CD4-positive, alpha-beta T cell treated with Interleukin-17A for 1 hour (primary cell): ENCODE data around the gene PRKCH.

Experiments used
- DNase-seq: peaks from one replicate; pipeline ENCODE4 v3.0.0-alpha.2; 2020

Gene PRKCH

DNA sequence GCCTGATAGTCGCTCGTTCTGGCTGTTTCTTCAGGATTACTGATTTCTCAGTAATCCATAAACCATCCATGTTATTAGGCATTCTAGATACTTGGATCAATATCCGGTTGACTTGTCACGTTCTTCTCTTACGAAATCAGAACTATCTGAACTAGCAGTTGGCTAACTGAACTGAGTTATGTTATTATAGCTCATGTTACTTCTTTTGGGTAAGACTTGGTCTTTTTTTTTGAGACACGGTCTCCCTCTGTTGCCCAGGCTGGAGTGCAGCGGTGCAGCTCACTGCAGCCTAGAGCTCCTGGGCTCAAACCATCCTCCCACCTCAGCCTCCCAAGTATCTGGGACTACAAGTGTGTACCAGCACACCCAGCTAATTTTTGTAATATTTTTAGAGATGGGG lies 178.6 kb downstream of the PRKCH start:
- DNase-seq = no peak

DNA sequence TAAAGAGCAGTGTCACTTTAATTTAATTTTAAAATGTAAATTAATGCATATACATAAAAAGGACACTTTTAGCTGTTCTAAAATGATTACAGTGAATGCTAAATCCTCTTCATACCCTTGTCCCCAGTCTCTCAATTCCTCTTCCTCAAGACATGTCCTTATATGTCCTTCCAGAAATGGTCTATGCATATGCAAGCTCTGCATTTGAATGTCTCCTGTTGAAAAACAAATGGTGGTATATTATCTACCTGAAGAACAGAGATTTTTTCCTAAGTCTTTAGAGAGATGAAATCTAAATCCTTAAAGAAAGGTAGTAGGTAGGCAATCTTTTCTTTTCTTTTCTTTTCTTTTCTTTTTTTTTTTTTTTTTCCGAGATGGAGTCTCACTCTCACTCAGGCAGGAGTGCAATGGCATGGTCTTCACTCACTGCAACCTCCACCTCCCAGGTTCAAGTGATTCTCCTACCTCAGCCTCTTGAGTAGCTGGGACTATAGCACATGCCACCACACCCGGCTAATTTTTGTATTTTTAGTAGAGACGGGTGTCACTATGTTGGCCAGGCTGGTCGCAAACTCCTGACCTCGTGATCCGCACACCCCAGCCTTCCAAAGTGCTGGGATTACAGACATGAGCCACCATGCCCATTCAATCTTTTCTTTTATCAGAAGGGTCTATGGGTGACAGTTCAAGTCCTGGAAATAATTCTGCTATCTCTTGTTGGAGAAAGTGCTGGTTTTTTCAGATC lies 180.5 kb downstream of the PRKCH start:
- DNase-seq = no peak

DNA sequence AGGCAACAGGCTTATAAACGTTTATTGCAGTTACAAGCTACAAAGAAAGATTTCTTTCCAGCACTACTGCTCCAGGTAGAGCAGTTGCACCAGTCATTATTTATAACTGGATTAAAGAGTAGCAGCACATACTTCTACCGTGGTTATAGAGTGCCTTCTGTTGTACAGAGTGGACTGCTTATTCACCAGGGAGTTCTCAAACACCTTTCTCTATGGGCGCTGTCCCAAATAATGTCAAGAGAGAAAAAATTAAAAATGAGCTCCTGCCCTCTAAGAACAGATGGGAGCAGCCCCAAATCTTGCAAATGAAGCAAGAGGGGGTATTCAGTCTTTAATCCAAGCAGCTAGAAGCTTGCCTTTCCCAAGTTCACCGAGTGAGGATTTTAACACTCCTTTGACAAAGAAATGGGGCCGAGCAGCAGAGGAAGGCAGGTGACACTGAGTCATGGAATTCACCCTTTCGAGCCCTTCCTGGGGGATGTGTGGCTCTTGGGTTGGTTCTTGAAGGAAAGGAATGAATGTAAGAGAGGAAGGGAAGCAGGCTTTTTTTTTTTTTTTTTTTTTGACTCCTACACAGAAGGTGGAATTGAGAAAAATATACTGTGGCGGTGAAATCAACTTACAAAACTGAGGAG lies 181.2 kb downstream of the PRKCH start:
- DNase-seq = no peak

DNA sequence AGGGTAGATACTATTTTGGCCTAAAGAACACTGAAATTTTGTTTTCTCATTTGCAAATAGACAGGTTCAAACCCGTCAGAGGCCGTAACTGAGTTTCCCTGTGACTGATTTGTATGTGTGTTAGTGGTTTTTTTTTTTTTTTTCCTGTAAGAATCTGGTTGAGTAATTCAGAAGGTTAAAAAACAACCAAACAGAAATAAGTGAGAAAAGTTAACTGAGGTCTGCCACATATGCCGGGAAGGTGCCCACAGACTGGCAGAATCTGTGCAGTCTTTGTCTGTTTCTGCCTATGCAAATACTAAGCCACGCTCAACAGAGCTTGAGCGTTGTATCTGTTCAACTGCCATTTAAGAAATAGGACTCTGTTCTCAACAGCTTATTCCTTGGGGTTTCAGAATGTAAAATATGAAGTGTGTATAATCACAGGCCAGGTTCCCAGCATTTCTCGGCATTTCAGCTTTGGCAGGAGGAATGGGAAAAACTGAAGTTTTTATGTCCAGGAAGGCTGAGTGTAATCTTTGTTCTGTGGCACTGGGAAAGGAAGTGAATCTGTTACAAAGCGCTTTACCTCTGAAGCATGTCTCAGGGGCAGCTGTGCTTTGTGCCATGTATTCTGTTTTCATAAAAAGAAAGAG lies 181.9 kb downstream of the PRKCH start:
- DNase-seq = peak; percentile 62

DNA sequence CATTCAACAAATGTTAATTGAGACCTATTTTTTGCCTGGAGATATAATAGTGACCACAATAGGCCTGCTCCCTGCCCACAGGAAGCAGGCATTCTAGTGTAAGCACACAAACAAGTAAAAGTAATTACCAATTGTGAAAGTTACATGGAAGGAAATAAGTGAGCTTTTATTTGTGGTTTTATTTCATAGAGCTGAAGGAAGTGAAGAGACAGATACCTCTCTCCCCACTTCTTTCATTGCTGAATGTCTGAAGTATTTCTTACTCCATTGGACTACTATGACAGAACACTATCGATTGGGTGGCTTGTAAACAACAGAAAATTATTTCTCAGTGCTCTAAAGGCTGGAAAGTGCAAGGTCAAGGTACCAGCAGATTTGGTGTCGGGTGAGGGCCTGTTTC lies 183.5 kb downstream of the PRKCH start:
- peak; percentile 19 for DNase-seq

DNA sequence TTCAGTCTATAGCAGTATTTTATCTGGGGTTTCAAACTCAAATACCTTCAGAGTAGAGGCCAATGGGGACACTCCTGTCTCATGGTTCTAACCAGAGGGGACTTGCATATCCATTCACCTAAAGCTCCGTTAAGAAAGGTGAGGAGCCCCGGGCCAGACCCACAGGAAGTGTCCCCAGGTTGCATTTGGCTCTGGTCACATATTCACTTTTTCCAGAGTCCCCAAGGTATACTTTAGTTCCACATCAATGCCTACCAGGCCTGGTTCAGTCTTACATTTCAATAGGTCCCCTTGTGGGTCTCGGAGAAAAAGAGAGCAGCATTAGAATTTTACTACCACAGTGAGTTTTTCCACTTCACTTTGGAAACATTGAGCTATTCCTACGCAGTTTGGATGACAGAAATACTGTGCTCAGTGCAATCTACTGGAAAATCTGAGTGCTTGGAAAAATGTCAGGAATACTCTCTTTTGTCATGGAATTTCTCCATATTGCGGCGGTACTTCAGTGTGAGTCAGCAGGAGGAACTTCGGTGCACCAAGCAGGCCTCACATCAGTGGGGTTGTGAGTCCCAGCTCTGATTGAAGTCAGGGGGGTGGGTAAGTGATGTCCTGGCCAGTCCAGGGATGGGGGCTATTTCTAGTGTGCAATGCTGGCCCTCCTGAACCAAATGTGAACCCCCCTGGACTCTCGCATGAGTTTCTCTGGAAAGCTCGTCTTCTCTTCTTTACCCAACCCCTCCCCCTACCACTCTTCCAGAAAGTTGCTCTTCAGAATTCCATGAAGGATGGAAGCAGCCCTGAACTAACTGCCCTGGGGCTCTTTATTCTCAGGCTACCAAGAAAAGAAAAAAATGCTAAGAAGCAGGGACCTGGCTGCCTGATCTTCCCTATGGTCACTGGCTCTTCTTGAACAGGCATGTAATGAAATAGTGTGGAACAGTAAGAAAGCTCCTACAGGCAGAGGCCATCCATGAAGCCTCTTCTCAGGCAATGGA lies 184.7 kb downstream of the PRKCH start:
- no peak for DNase-seq

DNA sequence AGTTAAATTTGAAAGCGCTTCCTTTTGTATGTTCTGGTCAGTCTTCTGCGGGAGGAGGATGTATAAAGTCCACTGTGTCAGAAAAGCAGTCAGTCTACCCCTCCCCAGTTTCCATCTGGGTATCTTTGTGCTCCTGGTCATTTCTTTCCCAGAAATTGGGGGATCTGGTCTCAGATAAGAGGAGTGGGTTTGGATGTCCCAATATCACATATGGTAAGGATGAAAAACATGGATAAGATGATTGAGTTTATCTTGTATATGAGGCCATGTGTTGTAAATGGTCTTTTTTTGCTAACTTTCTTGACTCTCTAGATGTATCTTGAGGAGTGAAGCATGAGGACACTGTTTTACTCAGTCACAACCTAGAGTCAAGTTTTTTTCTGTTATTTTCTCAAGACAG lies 187.1 kb downstream of the PRKCH start:
- no peak for DNase-seq

DNA sequence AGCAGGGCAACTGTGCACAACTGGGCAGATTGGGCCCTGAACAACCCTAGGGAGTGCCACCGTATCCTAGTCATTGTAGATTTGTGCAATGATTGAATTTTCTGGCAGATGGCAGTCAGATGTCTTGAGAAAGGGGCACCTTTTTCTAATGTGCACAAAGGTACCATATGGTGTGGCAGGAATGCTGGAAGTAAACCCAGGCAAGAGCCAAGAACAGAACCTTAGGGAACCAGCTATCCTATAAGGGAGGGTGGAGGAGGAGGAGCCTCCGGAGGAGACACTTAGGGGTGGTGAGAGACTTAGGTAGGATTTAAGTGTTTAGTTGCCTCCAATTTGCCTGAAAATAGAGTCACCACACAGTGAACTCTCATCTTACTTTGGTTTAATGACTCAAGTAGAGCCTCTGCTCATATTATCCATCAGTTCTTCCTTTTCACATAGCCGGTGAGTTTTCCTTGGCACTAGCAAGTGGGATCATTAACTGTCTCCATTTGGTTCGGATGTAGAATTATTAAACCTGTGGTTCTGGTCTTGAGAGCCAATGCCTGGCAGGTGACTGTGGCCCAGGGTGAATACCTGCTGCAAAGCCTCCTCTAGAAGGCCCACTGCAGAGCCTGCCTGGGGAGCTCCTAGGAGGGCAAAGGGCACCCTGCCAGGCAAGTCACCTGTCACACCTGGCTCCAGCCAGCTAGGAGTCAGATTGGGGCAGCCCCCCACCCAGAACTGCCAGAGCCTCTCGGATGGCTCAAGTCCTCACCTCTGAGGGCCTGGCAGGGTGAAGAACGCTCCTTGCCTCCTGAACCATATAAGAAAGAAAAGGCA lies 189.6 kb downstream of the PRKCH start:
- DNase-seq = no peak

DNA sequence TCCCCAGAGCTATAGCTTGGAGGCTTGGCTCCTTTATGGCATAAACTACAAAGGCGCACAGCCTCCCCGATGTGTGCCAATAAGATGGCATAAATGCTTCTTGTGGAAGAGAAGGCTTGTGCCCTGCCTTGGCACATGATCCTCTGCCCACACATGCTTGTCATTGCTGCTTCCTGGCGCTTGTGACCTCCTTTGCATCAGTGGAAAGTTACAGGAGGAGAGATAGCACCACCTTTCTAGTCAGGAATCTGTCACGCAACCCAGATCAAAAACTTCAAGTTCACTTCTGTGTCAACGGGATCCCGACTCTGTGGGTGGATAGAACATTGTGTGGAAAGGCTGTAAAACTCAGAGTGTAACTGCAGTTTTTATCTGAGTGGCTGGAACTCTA lies 190.2 kb downstream of the PRKCH start:
- no peak for DNase-seq

DNA sequence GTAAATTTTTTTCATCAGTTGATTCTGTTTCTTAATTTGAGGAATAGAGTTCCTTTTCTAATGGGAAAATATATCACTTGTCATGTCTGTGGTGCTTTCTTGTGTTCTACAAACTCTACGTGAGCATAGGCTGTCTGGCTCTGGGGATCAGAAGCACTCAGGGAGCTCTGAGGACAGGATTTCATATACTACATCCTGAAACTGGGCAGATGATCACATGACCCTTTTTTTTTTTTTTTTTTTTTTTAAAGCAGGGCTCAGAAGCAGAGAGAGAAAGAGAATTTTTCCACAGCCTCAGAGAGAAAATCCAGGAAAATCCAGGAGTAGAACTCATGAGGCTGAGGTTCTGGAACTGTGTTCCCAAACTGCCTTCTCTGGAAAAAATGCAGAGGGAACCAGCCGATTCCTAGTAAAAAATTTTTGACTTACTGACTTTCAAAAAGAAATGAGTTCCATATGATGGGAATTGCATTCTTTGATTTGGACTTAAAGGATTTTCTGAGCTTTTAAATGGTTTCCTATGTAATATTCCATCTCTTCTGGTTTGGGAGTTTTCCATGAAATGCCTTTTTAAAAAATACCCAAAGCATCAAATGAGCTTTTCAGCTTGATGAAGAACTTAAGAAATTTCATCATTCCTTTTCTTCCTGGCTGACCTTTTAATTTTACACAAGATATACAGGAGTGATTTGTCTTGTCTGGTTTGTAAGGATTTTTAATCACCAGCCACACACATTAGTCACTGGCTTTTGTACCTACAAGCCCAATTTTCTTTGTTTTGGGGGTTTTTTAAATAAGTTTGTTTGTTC lies 190.9 kb downstream of the PRKCH start:
- no peak for DNase-seq

DNA sequence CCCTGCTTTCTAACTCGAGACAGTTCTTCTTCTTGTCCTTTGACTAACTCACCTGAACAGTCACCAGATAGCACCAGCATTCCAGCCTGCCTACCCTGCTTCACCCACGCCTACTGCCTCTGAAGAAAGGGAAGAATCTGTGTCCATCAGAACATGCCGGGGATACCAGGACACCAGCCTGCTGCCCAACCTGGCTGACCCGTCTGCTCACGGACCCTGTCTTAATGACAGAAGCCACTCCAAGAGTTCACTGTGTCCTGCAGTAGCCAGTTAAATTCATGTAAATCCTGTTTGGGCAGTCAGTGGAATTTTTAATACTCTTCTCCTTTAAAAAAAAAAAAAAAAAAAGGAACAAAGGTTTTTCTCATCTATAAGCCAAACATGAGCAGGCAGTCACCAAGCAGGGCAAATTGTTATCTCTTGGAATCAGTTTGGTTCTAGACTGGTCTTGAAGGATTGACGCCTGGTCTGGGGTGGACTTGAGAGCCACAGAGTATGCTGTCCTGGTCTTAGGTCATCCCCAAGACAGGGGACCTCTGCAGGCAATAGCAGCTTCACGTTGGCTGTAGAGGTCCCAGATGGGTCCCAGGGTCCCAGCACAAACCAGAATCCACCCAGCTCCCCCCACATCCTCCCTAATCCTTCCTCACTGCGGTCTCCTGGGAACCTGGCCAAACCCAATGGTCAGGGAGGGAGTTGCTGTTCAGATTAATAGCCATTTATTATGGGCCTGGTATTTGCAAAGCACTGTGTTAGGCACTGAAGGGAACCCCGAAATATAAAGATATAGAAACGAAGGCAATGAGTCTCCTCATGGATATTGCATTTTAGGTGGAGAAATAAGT lies 192.8 kb downstream of the PRKCH start:
- no peak for DNase-seq

DNA sequence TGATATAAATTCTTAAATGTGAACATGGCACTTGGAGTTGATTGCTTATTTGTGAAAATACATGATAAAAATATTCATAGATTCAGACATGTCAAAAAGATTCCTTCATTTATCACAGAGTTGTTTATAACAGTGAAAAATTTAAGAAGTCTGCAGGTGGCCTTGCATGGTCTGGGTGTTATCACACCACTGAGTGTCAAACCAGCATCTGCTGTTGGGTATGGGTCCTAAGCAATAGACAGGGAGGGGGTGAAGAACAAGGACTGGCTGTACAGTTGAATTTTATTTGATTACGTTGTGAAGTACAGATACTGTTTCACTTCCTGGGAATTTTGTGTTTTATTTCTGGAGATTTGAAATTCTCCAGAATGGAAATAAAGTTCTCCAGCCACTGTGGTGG lies 193.5 kb downstream of the PRKCH start:
- DNase-seq = no peak

DNA sequence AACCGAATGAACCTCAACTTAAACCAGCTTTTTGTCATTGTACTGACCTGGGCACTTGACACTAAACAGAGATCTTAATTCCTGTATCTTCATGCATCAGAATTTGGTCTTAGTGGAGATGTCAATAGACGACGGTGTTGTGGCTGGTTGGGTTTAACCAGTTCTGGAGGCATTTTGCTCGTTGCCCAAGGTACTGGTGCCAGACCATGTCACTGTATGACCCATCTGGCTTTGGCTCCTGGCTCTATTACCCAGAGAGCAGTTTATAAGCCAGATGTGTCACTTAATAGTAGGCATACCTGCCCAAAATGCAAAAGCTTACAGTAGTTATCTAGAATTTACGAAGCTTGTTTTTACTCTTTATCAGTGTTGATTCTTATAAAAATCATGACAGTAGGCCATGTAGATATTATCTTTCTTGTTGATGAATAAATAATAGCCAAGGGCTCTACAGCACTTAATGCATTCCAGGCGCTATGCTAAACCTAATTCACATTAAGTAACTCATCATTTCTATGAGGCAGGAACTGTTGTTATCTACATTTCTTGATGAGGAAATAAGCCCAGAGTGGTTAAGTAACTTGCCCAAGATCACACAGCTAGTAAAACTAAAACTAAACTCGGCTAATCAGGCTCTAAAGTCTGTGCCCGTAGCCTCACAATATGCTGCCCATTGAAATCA lies 194.2 kb downstream of the PRKCH start:
- no peak for DNase-seq

DNA sequence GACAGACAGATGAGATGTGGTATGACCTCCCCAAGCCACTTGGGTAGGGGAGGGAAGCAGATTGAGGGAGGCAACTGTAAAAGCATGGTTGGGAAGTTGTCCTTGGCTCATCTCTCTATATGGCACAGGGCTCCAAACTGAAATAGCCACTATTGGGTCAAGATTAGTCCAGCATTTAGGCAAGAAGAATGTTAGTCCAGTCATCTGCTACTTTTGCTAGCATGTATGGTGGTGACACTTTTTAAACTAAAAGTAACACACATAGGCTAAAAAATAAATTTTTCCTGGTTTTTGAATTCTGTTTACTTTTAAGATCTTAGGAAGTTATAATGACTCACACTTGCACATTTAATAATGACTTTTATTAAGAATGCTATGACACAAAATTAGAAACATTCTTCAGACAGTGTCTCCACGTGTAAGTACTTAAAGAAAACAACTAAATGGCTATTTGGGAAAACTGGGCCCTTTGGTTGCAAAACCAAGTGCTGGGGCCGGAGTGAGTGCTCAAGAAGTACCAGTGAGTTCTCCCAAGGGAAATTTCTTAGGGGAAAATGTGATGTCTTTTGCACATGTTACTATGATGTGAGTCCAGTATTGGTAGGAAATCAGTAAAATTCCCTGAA lies 194.9 kb downstream of the PRKCH start:
- DNase-seq = no peak

DNA sequence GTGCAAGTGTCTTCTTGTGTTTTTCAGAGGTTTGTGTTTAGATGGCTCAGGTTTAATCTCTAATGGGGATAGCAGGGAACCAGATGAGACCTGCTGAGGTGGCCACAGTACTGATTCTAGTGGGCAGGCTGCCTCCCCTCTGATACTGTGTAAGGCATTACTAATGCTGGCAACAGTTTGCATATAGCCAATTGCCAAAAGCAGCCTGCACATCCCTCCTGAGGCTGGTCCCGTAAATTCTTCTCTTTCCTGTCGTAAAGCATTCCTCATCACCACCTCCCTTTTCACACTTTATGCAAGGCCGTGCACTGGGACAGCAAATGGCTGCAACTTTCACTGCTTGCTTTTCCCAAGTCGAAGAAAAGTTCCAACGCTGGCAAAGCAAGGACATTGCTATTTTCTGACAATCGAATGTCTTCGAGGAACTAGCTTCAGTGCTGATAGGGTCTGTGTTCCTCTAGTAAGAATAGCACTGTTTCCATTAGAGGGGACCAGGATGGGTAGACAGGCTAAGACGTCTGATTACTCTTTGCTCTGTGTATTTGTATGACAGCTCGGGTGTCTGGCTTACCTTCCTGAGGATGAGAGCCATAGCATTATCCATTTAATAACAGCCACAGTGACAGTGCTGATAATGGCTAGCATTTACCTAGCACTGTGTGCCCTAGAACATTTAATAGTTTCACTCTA lies 195.7 kb downstream of the PRKCH start:
- DNase-seq = no peak

DNA sequence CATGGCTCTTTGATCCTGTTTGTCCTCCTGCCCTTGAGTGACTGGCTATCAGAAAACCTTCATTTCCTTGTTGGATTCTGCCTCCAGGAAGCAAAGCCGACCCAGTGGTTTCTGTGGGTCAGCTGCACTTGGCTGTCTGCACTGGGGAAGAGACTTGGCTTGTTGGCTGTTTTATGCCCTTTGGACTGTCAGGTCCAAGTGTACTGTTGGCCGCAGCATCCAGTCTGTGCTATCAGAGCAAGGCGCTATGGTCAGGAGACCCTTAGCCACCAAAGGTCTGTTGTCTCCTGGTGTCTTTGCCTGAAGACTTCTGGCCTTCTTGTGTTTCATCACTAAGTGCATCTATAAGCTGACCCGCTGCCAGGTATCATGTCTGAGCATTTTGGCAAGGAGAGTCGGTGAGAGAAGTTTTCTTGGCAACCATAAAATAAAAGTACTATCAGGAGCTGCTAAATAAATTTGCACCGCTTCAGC lies 196.6 kb downstream of the PRKCH start:
- DNase-seq = no peak

DNA sequence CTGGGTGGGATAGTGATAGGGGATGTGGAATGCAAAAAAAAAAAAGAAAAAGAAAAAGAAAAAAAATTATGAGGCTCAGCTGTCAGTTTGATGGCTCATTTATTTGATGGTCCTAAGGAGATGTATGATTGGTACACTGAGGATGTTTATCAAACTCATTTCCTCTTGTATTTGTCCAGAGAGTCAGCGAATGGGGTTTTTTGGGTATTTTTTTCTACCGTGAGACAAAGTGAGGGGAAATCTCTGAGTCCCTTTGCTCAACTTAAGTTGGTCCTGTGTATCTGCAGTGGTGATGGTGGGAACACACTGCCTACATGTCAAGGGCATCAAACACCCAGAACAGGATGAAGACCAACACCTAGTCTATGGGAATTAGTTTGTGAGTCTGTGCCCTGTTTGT lies 197.0 kb downstream of the PRKCH start:
- DNase-seq = no peak

DNA sequence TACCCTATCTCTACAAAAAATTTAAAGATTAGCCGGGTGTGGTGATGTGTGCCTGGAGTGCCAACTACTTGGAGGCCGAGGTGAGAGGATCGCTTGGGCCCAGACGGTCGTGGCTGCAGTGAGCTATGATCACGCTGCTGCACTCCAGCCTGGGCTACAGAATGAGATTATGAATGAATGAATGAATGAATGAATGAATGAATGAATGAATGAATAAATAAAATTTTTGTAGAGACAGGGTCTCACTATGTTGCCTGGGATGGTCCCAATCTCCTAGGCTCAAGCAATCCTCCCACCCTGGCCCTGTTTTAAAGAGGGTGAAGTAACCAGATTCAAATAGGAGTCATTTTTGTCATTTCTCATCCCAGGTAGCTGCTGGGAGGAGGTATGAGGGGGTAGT lies 197.7 kb downstream of the PRKCH start:
- DNase-seq = no peak

DNA sequence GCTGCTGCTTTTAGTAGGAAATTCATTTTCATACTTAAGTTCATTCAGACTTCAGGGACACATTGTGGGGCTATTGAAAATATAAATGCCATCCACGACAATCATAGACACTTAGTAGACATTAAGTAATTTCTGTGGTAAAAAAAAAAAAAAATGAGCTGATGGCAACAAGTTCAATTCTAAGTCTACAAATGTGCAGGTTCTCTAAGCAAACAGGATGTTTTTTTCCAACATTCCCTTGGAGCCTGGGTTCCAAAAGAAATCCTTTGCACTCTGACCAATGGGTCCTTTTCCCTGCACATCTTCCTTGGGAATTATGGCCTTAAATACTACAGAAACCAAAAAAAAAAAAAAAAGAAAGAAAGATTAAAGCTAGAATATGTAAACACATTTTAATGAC lies 198.4 kb downstream of the PRKCH start:
- no peak for DNase-seq
